Upper lobe of left lung (tissue), 4 donors: ENCODE data around the gene SKIC3.

Experiments used
- CTCF ChIP-seq, 6 experiments: fragments of 450-650 bp in 4 of 6; fragments of 200-600 bp in 2 of 6; sonication (generic) in 2 of 6; IDR thresholded peaks; one replicate each; pipeline ENCODE4 v1.5.1; 2016 to 2019; ENCODE audit warnings: antibody characterized with exemption in 6 of 6
- POLR2AphosphoS5 ChIP-seq, 2 donors: sonication (generic); formaldehyde crosslinking; IDR thresholded peaks; one replicate each; pipeline ENCODE4 v1.5.1; 2017; ENCODE audit warnings: antibody characterized with exemption in 2 of 2

- no peak for TF ChIP-seq CTCF (IDR thresholded peaks at IDR 0.05)
- TF ChIP-seq POLR2AphosphoS5 (IDR thresholded peaks at IDR 0.05): no peak
Observed at GRCh38 chr5:95533106-95533505, 21.7 kb downstream of the SKIC3 start.
